GM18511 (cell line): Measurements from ENCODE around the gene ANKMY2.

Experiments
- ATAC-seq: cut with Tn5 transposase; IDR thresholded peaks from one replicate; pipeline ENCODE4 v1.9.1; 2021; ENCODE audit warnings: mild to moderate bottlenecking, moderate library complexity; ENCODE audit not compliant: unreplicated experiment

Gene ANKMY2

GRCh38 chr7:16583834-16584233, 61.7 kb downstream of the ANKMY2 start:
- ATAC-seq: no peak

- no peak for ATAC-seq
Observed at GRCh38 chr7:16581286-16581685, 64.3 kb downstream of the ANKMY2 start.

DNA sequence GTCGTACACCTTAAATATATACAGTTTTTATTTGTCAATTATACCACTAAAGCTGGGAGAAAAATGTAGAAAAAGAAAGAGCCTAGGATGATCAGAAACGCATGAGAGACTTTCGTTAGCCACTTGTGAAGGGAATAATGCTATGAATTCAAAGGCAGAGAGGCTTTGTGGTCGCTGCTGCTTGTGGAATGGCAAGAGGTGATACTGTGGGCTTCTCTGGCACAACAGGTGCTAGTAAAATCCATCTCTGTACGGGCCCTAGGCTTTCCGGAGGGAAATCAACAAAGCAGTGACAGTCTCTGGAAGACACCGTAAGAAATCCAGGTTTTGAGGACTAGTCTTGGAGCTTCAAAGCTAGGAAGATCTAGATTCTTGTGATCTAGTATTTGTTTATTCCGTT, 66.3 kb downstream of the ANKMY2 start:
- no peak for ATAC-seq

DNA sequence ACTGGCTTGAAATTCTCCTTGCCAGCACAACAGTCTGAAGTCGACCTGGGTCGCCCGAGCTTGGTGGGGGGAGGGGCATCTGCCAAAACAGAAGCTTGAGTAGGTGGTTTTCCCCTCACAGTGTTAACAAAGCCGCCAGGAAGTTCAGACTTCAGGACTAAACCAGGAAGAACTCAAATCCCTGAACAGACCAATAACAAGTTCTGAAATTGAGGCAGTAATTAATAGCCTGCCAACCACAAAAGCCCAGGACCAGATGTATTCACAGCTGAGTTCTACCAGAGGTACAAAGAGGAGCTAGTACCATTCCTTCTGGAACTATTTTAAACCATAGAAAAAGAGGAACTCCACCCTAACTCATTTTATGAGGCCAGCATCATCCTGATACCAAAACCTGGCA, 73.6 kb downstream of the ANKMY2 start:
- ATAC-seq: no peak

- peak; percentile 56 for ATAC-seq
Observed at GRCh38 chr7:16564909-16565426, 80.6 kb downstream of the ANKMY2 start.

GRCh38 chr7:16564023-16564380, 81.6 kb downstream of the ANKMY2 start:
- no peak for ATAC-seq

GRCh38 chr7:16563281-16564022, 82.1 kb downstream of the ANKMY2 start:
- peak; percentile 89 for ATAC-seq

- no peak for ATAC-seq
Observed at GRCh38 chr7:16562456-16563220, 82.9 kb downstream of the ANKMY2 start.

DNA sequence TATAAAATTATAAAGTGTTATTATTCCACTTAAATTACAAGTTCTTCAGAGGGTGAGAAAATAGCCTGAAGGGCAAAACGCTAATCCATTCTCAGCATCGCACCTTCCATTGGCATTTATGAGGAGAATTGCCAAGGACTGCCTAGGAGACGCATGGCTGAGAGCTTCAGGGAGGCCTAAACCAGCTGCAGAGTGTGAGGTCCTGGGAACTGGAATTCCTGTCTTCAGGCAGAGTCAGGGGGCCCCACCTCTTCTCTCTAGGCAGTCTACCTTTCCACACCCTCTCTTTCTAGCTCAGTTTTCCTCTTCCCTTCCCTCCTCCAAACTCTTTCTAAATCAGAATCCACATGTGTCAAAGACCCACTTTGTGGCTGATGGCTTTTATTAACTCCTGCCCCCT, 83.6 kb downstream of the ANKMY2 start:
- ATAC-seq: no peak

DNA sequence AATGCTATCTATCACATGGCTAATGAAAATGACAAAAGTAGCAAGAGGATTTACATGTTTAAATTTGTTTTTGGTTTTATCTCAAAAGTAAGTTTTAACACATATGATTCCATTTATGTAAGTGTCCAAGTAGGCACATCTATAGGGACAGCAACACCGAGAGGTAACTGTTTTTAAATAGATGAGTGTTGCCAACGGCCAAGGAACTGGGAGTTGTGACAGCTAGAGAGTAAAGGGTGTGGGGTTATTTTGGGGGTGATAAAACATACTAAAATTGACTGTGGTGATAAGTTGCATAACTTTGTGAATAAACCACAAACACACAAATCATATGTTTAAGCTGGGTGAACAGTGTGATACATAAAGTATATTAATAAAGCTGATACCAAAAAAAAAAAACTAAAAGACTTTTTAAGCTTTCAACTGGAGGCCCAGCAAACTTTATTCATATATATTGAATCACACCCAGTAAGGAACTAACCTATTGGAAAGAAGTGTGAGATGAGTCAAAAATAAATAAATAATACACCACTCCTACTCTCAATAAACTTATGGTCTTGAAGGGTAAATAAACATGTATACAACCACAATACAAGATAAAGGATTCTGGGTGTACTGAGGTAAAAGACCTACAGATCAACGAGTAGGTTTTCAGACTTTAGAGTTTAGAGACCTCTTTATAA, 85.9 kb downstream of the ANKMY2 start:
- ATAC-seq: no peak

DNA sequence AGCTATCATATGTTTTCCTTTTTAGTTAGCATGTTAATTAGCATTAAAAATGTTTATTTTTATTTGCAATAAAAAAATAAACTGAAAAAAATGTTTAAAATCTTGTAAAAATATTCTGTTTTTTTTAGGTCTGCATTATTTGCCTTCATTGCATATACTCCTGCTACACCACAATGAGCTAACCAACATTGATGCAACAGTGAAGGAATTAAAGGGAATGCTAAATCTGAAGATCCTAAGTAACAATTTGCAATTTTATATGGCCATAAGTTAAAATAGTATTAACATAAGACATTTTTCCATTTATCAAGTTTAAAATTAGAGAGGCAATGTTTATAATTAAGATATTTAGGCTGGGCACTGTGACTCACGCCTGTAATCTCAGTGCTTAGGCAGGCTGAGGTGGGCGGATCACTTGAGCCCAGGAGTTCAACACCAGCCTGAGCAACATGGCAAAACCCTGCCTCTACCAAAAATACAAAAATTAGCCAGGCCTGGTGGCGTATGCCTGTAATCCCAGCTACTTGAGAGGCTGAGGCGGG, 86.7 kb downstream of the ANKMY2 start:
- ATAC-seq: no peak

- no peak for ATAC-seq
Observed at GRCh38 chr7:16556359-16556758, 89.2 kb downstream of the ANKMY2 start.

- ATAC-seq: no peak
Observed at GRCh38 chr7:16554518-16555236, 90.9 kb downstream of the ANKMY2 start.

DNA sequence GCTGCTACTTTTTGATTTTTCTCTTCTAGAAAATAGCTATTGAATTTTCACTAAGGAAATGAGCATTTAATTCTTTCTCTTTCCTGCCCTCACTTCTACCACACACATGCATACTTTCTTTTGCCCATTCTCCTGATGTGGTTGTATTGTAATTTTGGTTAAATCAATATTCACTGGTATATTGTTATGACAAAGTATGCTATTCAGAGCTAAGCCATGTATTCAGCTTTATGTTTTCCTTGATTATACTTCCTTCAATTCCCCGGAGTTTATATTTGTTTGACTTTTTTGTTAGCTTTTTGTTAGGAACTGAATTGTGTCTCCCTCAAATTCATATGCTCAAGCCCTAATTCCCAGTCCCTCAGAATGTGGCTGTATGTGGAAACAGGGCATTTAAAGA, 94.9 kb downstream of the ANKMY2 start:
- no peak for ATAC-seq
